Neural cell (in vitro differentiated cells): Measurements from ENCODE around the gene PRELP. TPM values are rescaled to one million over a fixed set of nuclear protein-coding genes. Genes with fewer than 3 reads are reported as not detected.

Source experiments
- H2AFZ ChIP-seq: fragments of 200-600, 300-800 bp; sonication (generic), shearing (Covaris generic); 2 replicates; pipeline ENCODE4 v1.6.0; 2014; ENCODE audit warnings: low read depth, mild to moderate bottlenecking, antibody characterized with exemption, low read length, moderate library complexity
- H3F3A ChIP-seq: fragments of 200-600 bp; shearing (Covaris generic); 2 replicates; pipeline ENCODE4 v1.6.1; 2016; ENCODE audit warnings: mild to moderate bottlenecking, moderate library complexity, mixed read lengths, antibody characterized with exemption, low read length; ENCODE audit not compliant: insufficient read depth, poor library complexity, severe bottlenecking
- H3K27ac ChIP-seq: fragments of 200-600, 300-800 bp; sonication (generic), shearing (Covaris generic); 2 replicates; pipeline ENCODE4 v1.5.1; 2014; ENCODE audit warnings: mild to moderate bottlenecking, low read length, moderate library complexity
- H3K27me3 ChIP-seq: fragments of 300-800, 200-600 bp; sonication (generic), shearing (Covaris generic); 2 replicates; pipeline ENCODE4 v1.6.0; 2014; ENCODE audit warnings: mild to moderate bottlenecking, low read depth, low read length, moderate library complexity; ENCODE audit not compliant: insufficient read depth
- H3K36me3 ChIP-seq: fragments of 300-800, 200-600 bp; sonication (generic), shearing (Covaris generic); 2 replicates; pipeline ENCODE4 v1.5.1; 2014; ENCODE audit warnings: mild to moderate bottlenecking, antibody characterized with exemption, low read length, moderate library complexity; ENCODE audit not compliant: insufficient read depth
- H3K4me2 ChIP-seq: fragments of 300-800, 200-600 bp; sonication (generic), shearing (Covaris generic); 2 replicates; pipeline ENCODE4 v1.6.0; 2014; ENCODE audit warnings: mild to moderate bottlenecking, low read length
- H3K4me3 ChIP-seq: fragments of 300-800, 200-600 bp; sonication (generic), shearing (Covaris generic); 2 replicates; pipeline ENCODE4 v1.5.1; 2014; ENCODE audit warnings: mild to moderate bottlenecking, low read length, moderate library complexity
- H3K79me2 ChIP-seq: fragments of 200-600 bp; shearing (Covaris generic); replicated peaks from 2 replicates; pipeline ENCODE4 v1.6.0; 2014; ENCODE audit warnings: mild to moderate bottlenecking, low read length, moderate library complexity; ENCODE audit not compliant: insufficient read depth
- H3K9ac ChIP-seq: fragments of 300-800, 200-600 bp; sonication (generic), shearing (Covaris generic); 2 replicates; pipeline ENCODE4 v1.6.1; 2016; ENCODE audit warnings: mild to moderate bottlenecking, low read length, mixed read lengths
- H3K9me2 ChIP-seq: fragments of 200-600 bp; shearing (Covaris generic); 2 replicates; pipeline ENCODE4 v1.6.1; 2016; ENCODE audit warnings: mild to moderate bottlenecking, low read length, mixed read lengths; ENCODE audit not compliant: insufficient read depth
- H3K9me3 ChIP-seq: fragments of 200-600, 300-800 bp; sonication (generic), shearing (Covaris generic); 2 replicates; pipeline ENCODE4 v1.6.1; 2016; ENCODE audit warnings: mild to moderate bottlenecking, mixed run types, low read length, moderate library complexity, mixed read lengths
- H4K20me1 ChIP-seq: fragments of 200-600 bp; shearing (Covaris generic); 2 replicates; pipeline ENCODE4 v1.6.1; 2016; ENCODE audit warnings: mild to moderate bottlenecking, mixed run types; ENCODE audit not compliant: insufficient read depth
- CTCF ChIP-seq: fragments of 450-650 bp; IDR thresholded peaks from 2 replicates; pipeline ENCODE4 v1.5.1; 2014; ENCODE audit warnings: antibody characterized with exemption, mild to moderate bottlenecking, moderate library complexity; ENCODE audit not compliant: poor library complexity, severe bottlenecking
- EP300 ChIP-seq: fragments of 450-650 bp; conservative IDR thresholded peaks from 2 replicates; pipeline ENCODE4 v1.6.1; 2014; ENCODE audit warnings: antibody characterized with exemption, mild to moderate bottlenecking, moderate library complexity; ENCODE audit not compliant: poor library complexity, severe bottlenecking
- EZH2 ChIP-seq: fragments of 200-600, 300-800 bp; shearing (Covaris generic), sonication (generic); IDR thresholded peaks from 2 replicates; pipeline ENCODE4 v1.6.1; 2014; ENCODE audit warnings: antibody characterized with exemption, low read length, borderline replicate concordance, mild to moderate bottlenecking; ENCODE audit not compliant: insufficient read depth, poor library complexity, severe bottlenecking
- MXI1 ChIP-seq: fragments of 450-650 bp; conservative IDR thresholded peaks from 2 replicates; pipeline ENCODE4 v1.6.1; 2014; ENCODE audit warnings: antibody characterized with exemption, mild to moderate bottlenecking; ENCODE audit not compliant: poor library complexity, severe bottlenecking
- POLR2AphosphoS5 ChIP-seq: IDR thresholded peaks from 2 replicates; pipeline ENCODE4 v1.6.1; 2012
- RAD21 ChIP-seq: fragments of 450-650 bp; conservative IDR thresholded peaks from 2 replicates; pipeline ENCODE4 v1.6.1; 2014; ENCODE audit warnings: antibody characterized with exemption, mild to moderate bottlenecking, moderate library complexity
- SMC3 ChIP-seq: fragments of 450-650 bp; conservative IDR thresholded peaks from 2 replicates; pipeline ENCODE4 v1.6.1; 2014; ENCODE audit warnings: antibody characterized with exemption, mild to moderate bottlenecking, moderate library complexity; ENCODE audit not compliant: poor library complexity
- TAF1 ChIP-seq: IDR thresholded peaks from 2 replicates; pipeline ENCODE4 v1.6.1; 2012; ENCODE audit warnings: low read depth
- polyA plus RNA-seq: library from polyadenylated mRNA; depleted of rRNA; stranded (reverse); fragments of >200 nt; gene quantifications from 2 replicates; pipeline ENCODE4 v1.2.3, GENCODE V29; 2014
- TF ChIP-seq, protein P1 (sequence below): IDR thresholded peaks from 2 replicates; pipeline ENCODE4 v1.6.1; 2012; ENCODE audit warnings: borderline replicate concordance

PRELP gene
- polyA plus RNA-seq, 1 donor from 2014 or later: not detected

- no peaks in the 10 kb centered on the region for H3K79me2 ChIP-seq
- H3K9me3 ChIP-seq: no peaks in the 10 kb centered on the region
- no peaks in the 10 kb centered on the region for H3K36me3 ChIP-seq
- H3K27ac ChIP-seq: no peak overlapping the region
- H3K27me3 ChIP-seq: no peaks in the 10 kb centered on the region
- H4K20me1 ChIP-seq: no peaks in the 10 kb centered on the region
- no peak overlapping the region for H3K9ac ChIP-seq
- no peak overlapping the region for H2AFZ ChIP-seq
- no peak overlapping the region for H3K4me2 ChIP-seq
- no peak overlapping the region for H3K4me3 ChIP-seq
- no peaks in the 10 kb centered on the region for H3F3A ChIP-seq
- TF ChIP-seq MXI1: no peak
- TF ChIP-seq, protein P1, sequence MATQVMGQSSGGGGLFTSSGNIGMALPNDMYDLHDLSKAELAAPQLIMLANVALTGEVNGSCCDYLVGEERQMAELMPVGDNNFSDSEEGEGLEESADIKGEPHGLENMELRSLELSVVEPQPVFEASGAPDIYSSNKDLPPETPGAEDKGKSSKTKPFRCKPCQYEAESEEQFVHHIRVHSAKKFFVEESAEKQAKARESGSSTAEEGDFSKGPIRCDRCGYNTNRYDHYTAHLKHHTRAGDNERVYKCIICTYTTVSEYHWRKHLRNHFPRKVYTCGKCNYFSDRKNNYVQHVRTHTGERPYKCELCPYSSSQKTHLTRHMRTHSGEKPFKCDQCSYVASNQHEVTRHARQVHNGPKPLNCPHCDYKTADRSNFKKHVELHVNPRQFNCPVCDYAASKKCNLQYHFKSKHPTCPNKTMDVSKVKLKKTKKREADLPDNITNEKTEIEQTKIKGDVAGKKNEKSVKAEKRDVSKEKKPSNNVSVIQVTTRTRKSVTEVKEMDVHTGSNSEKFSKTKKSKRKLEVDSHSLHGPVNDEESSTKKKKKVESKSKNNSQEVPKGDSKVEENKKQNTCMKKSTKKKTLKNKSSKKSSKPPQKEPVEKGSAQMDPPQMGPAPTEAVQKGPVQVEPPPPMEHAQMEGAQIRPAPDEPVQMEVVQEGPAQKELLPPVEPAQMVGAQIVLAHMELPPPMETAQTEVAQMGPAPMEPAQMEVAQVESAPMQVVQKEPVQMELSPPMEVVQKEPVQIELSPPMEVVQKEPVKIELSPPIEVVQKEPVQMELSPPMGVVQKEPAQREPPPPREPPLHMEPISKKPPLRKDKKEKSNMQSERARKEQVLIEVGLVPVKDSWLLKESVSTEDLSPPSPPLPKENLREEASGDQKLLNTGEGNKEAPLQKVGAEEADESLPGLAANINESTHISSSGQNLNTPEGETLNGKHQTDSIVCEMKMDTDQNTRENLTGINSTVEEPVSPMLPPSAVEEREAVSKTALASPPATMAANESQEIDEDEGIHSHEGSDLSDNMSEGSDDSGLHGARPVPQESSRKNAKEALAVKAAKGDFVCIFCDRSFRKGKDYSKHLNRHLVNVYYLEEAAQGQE: no peak
- TF ChIP-seq TAF1: no peak
- no peak for TF ChIP-seq EP300
- no peak for TF ChIP-seq CTCF
- TF ChIP-seq POLR2AphosphoS5: no peak
- TF ChIP-seq RAD21: no peak
- no peak for TF ChIP-seq EZH2
- no peak for TF ChIP-seq SMC3
- no peaks in the 10 kb centered on the region for H3K9me2 ChIP-seq
Observed at GRCh38 chr1:203476216-203476814, 709 bp downstream of the PRELP start.

DNA sequence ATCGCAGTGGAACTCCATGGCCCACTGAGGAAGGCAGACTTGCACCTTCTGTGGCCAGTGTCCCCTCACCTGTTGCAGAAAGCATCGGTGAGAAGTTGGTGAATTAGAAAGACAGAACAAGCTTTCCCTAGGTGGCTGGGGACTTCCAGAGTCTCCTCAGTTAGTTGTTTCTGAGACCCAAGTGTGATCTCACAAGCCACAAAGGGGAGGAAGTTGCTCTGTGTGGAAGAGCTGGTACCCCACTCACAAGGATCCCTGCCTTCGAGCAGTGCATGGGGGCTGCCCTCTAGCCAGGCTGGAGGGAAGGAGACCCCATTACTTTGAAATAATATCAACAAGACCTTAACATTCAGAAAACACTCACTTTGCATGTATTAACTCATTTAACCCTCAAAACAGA, 2.1 kb downstream of the PRELP start:
- Histone ChIP-seq H3K9me2 (no peaks in the 10 kb centered on the region), H3K4me3 (no peak overlapping the region), H3K79me2 (no peaks in the 10 kb centered on the region), H3K36me3 (no peaks in the 10 kb centered on the region), H2AFZ (no peak overlapping the region), H3K4me2 (no peak overlapping the region), H3K27me3 (no peaks in the 10 kb centered on the region), H3F3A (no peaks in the 10 kb centered on the region), H4K20me1 (no peaks in the 10 kb centered on the region), H3K27ac (no peak overlapping the region), H3K9ac (no peak overlapping the region), H3K9me3 (no peaks in the 10 kb centered on the region)
- no peak for TF ChIP-seq EP300
- no peak for TF ChIP-seq POLR2AphosphoS5
- no peak for TF ChIP-seq SMC3
- TF ChIP-seq, protein P1: no peak
- TF ChIP-seq EZH2: no peak
